Panc1 (cell line): ENCODE measurements around the gene NUP210.

Experiments used
- POLR2AphosphoS5 ChIP-seq: IDR thresholded peaks from 2 replicates; pipeline ENCODE4 v1.6.1; 2012; ENCODE audit warnings: mild to moderate bottlenecking, low read depth, low read length, moderate library complexity
- SIN3A ChIP-seq: IDR thresholded peaks from 2 replicates; pipeline ENCODE4 v1.6.1; 2012; ENCODE audit warnings: low read depth, mild to moderate bottlenecking, low read length, moderate library complexity, borderline replicate concordance; ENCODE audit not compliant: insufficient read depth
- TCF7L2 ChIP-seq: IDR thresholded peaks from 2 replicates; pipeline ENCODE4 v1.6.1; 2011; ENCODE audit warnings: mild to moderate bottlenecking, low read depth, low read length, inconsistent platforms
- TF ChIP-seq, protein P1 (sequence below): fragments of 450-650 bp; IDR thresholded peaks from 2 replicates; pipeline ENCODE4 v1.5.1; 2017; ENCODE audit warnings: mild to moderate bottlenecking
- TF ChIP-seq, protein P2 (sequence below), 2 experiments: IDR thresholded peaks; 2 replicates each; pipeline ENCODE4 v1.6.1; 2011 to 2012; ENCODE audit warnings: low read depth in 2 of 2, control low read depth in 1 of 2, low read length in 1 of 2, mild to moderate bottlenecking in 1 of 2, moderate library complexity in 1 of 2; ENCODE audit not compliant: insufficient read depth in 1 of 2

DNA sequence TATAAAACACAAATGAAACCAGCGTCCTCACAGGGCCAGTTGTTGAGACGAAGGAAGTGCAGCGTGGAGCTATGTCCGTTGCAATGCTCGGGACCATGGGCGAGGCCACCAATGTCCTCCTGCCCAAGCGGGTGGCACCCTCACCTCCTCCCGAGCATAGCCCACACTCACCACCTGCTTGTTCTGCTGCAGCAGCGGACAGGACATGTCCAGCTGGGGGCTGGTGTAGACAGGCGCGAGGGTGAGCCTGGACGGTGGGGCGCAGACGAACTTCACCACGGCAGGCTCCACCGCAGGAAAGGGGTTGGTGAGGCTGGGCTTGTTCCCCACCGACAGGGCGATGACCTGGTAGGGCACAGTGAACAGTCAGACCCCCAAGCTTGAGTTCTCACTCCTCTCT is 62.1 kb downstream of the NUP210 start:
- TF ChIP-seq, protein P1, sequence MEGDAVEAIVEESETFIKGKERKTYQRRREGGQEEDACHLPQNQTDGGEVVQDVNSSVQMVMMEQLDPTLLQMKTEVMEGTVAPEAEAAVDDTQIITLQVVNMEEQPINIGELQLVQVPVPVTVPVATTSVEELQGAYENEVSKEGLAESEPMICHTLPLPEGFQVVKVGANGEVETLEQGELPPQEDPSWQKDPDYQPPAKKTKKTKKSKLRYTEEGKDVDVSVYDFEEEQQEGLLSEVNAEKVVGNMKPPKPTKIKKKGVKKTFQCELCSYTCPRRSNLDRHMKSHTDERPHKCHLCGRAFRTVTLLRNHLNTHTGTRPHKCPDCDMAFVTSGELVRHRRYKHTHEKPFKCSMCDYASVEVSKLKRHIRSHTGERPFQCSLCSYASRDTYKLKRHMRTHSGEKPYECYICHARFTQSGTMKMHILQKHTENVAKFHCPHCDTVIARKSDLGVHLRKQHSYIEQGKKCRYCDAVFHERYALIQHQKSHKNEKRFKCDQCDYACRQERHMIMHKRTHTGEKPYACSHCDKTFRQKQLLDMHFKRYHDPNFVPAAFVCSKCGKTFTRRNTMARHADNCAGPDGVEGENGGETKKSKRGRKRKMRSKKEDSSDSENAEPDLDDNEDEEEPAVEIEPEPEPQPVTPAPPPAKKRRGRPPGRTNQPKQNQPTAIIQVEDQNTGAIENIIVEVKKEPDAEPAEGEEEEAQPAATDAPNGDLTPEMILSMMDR, result no peak
- TF ChIP-seq POLR2AphosphoS5 (no peak), SIN3A (no peak), TCF7L2 (no peak)
- TF ChIP-seq, protein P2, sequence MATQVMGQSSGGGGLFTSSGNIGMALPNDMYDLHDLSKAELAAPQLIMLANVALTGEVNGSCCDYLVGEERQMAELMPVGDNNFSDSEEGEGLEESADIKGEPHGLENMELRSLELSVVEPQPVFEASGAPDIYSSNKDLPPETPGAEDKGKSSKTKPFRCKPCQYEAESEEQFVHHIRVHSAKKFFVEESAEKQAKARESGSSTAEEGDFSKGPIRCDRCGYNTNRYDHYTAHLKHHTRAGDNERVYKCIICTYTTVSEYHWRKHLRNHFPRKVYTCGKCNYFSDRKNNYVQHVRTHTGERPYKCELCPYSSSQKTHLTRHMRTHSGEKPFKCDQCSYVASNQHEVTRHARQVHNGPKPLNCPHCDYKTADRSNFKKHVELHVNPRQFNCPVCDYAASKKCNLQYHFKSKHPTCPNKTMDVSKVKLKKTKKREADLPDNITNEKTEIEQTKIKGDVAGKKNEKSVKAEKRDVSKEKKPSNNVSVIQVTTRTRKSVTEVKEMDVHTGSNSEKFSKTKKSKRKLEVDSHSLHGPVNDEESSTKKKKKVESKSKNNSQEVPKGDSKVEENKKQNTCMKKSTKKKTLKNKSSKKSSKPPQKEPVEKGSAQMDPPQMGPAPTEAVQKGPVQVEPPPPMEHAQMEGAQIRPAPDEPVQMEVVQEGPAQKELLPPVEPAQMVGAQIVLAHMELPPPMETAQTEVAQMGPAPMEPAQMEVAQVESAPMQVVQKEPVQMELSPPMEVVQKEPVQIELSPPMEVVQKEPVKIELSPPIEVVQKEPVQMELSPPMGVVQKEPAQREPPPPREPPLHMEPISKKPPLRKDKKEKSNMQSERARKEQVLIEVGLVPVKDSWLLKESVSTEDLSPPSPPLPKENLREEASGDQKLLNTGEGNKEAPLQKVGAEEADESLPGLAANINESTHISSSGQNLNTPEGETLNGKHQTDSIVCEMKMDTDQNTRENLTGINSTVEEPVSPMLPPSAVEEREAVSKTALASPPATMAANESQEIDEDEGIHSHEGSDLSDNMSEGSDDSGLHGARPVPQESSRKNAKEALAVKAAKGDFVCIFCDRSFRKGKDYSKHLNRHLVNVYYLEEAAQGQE (IDR thresholded peaks at IDR 0.05; ENCODE audit: insufficient read depth in 1 of 2, low read depth in 2 of 2, low read length in 1 of 2), result no peak
